WERI-Rb-1 (cell line): ENCODE results near the gene SEC14L6.

Source experiments
- DNase-seq: peaks from one replicate; pipeline ENCODE4 v3.0.0-alpha.2; 2020
- H3K27ac ChIP-seq: fragments of 250-450 bp; sonication (Bioruptor Pico); 2 replicates; pipeline ENCODE4 v1.5.1; 2020; ENCODE audit warnings: mild to moderate bottlenecking, moderate library complexity
- H3K27me3 ChIP-seq: fragments of 250-450 bp; sonication (Bioruptor Pico); 2 replicates; pipeline ENCODE4 v1.5.1; 2021; ENCODE audit warnings: mild to moderate bottlenecking, low read depth, moderate library complexity; ENCODE audit not compliant: insufficient read depth, severe bottlenecking
- H3K36me3 ChIP-seq: fragments of 250-450 bp; sonication (Bioruptor Pico); 2 replicates; pipeline ENCODE4 v1.5.1; 2020; ENCODE audit warnings: mild to moderate bottlenecking, moderate library complexity
- H3K4me3 ChIP-seq: 2 replicates; pipeline ENCODE4 v1.5.1; 2011; ENCODE audit warnings: low read depth, mild to moderate bottlenecking, control low read depth, low read length
- H3K9me3 ChIP-seq: fragments of 250-450 bp; sonication (Bioruptor Pico); 2 replicates; pipeline ENCODE4 v1.5.1; 2021; ENCODE audit warnings: mild to moderate bottlenecking, moderate library complexity; ENCODE audit not compliant: severe bottlenecking
- TF ChIP-seq, protein P1 (sequence below): IDR thresholded peaks from 2 replicates; pipeline ENCODE4 v1.5.1; 2011; ENCODE audit warnings: low read depth, mild to moderate bottlenecking, control low read depth, inconsistent platforms, low read length

SEC14L6 gene

DNA sequence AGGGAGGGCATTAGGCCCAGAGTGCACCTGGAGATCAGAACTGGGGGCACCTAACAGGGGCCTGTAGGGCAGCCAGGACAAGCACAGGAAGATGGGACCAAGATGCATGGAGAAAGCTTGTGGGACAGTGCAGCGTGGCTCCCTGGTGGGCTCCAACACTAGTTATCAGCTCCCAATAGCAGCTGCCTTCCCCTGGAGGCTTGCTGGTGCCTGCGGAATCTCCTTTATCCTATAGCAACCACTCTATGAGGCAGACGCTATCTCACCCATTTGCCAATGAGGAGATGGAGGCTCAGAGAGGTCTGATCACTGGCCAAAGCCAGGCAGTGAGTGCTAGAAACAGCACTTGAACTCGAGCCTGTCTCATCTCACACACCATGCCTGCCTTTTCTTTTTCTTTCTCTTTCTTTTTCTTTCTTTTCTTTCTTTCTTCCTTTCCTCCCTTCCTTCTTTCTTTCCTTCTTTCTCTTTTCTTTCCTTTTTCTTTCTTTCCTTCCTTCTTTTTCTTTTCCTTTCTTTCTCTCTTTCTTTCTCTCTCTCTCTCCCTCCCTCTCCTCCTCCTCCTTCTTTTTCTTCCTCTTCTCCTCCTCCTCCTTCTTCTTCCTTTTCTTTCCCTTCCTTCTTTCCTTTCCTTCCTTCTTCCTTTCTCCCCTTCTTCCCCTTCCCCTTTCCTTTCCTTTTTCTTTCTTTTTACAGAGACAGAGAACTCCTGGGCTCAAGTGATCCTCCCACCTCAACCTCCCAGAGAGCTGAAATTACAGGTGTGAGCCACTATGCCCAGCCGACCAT lies 25.0 kb downstream of the SEC14L6 start:
- no peak for DNase-seq
- H3K36me3 ChIP-seq = no peaks in the 10 kb centered on the region
- H3K27me3 ChIP-seq = no peaks in the 10 kb centered on the region
- no peak overlapping the region for H3K27ac ChIP-seq
- TF ChIP-seq, protein P1, sequence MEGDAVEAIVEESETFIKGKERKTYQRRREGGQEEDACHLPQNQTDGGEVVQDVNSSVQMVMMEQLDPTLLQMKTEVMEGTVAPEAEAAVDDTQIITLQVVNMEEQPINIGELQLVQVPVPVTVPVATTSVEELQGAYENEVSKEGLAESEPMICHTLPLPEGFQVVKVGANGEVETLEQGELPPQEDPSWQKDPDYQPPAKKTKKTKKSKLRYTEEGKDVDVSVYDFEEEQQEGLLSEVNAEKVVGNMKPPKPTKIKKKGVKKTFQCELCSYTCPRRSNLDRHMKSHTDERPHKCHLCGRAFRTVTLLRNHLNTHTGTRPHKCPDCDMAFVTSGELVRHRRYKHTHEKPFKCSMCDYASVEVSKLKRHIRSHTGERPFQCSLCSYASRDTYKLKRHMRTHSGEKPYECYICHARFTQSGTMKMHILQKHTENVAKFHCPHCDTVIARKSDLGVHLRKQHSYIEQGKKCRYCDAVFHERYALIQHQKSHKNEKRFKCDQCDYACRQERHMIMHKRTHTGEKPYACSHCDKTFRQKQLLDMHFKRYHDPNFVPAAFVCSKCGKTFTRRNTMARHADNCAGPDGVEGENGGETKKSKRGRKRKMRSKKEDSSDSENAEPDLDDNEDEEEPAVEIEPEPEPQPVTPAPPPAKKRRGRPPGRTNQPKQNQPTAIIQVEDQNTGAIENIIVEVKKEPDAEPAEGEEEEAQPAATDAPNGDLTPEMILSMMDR = no peak
- no peaks in the 10 kb centered on the region for H3K9me3 ChIP-seq
- H3K4me3 ChIP-seq = no peak overlapping the region

DNA sequence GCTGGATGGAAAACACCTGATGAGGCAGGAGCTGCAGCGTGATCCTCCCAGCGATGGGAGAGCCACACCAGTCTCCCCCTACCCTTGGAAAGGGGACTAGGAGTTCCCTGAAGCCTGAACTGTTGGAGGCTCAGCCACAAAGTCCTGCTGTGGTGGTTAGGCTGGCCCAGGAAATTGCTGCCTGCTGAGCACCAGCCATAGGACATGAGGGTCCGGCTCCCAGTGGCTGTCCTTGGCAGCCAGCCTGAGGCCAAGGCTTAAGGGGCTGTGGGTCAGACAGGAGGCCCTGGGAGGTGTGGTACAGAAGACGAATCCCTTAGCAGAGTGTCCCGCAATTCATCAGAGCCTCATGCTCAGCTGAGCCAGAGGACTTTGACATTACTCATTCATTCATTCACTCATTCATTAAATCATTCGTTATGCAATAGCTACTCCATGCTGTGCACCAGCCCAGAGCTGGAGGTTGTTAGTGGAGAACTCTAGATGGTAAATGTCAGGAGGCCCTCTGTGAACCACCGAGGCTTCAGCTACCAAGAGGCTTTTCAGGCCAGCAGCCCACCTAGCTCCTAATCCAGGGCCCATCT lies 26.6 kb downstream of the SEC14L6 start:
- TF ChIP-seq, protein P1 = no peak
- no peaks in the 10 kb centered on the region for H3K36me3 ChIP-seq
- peak overlapping the region; percentile 60 for H3K27ac ChIP-seq
- H3K4me3 ChIP-seq = no peak overlapping the region
- no peaks in the 10 kb centered on the region for H3K9me3 ChIP-seq
- no peaks in the 10 kb centered on the region for H3K27me3 ChIP-seq
- peak; percentile 56 for DNase-seq

DNA sequence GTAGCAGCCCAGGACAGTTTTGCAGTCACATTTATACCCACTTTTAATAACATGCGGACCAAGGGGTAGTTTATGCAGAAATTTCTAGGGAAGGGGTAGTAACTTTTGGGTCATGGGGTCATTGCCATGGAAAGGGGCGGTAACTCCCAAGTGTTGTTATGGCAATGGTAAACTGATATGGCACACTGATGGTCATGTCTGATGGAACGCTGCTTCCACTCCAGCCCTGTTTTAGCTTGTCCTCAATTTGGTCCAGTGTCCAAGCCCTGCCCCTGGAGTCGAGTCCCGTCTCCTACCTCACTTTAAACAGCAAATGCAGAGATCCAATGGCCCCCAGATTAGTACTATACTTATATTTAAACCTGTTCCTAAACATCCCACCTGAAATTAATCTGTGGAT lies 29.8 kb downstream of the SEC14L6 start:
- Histone ChIP-seq H3K36me3 (no peaks in the 10 kb centered on the region), H3K9me3 (no peaks in the 10 kb centered on the region), H3K4me3 (no peak overlapping the region), H3K27ac (no peak overlapping the region), H3K27me3 (no peaks in the 10 kb centered on the region)
- TF ChIP-seq, protein P1 = no peak
- no peak for DNase-seq

DNA sequence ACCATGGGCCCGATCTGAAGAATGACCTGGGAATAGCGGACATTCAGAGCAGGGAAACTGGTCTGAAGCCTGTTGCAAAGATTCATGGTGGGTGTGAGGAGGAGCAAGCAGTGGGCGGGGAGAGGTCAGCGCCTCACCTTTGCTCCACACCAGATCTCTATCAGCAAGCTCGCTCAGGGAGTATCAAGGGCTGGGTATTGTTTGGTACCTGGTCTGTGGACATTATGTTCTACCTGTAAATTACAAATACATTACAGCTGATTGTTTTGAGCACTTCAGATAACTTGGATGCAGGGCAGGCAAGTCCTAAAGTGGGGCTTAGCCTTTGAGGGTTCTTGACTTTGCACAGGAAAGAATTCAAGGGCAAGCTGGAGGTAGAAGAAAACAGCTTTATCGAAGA lies 30.3 kb downstream of the SEC14L6 start:
- TF ChIP-seq, protein P1 = no peak
- Histone ChIP-seq H3K36me3 (no peaks in the 10 kb centered on the region), H3K4me3 (no peak overlapping the region), H3K9me3 (no peaks in the 10 kb centered on the region), H3K27ac (no peak overlapping the region), H3K27me3 (no peaks in the 10 kb centered on the region)
- DNase-seq = no peak

DNA sequence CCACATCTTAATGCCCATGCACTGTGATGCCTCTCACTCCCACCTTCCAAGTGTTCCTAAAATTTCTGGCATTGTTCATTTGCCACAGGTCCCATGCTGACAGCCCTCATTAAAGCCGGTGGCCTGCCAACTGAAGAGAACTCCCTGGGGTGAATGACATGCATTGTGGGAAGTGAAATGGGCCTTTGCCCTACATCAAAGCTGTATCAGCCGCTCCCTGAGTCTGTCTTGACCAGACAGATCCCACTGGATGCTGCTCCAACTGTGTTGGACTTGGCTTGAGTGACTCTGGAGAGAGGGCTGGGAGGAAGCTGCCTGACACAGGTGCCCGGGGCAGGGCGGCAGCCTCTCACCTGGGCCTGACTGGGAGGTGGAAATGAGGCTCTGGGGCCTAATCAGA lies 32.3 kb downstream of the SEC14L6 start:
- no peaks in the 10 kb centered on the region for H3K27me3 ChIP-seq
- DNase-seq = no peak
- H3K4me3 ChIP-seq = no peak overlapping the region
- no peaks in the 10 kb centered on the region for H3K36me3 ChIP-seq
- no peak overlapping the region for H3K27ac ChIP-seq
- TF ChIP-seq, protein P1 = no peak
- H3K9me3 ChIP-seq = no peaks in the 10 kb centered on the region
